ENCODE data around the gene SERPINA10.
"Not testable (repeated sequence)": the region's sequence is repeated elsewhere in the genome, so short reads cannot be mapped to it uniquely, and the experiment has no call there.

SERPINA10 gene

GRCh38 chr14:94304243-94304642, 11.2 kb upstream of the SERPINA10 start:
- H3K4me2 ChIP-seq (ENCODE audit: low read depth, low read length, poor library complexity, severe bottlenecking): no peak overlapping the region
- no peaks in the 10 kb centered on the region for H3K9me2 ChIP-seq (replicated peaks; ENCODE audit: low read depth, low read length)
- no peaks in the 10 kb centered on the region for H3K4me1 ChIP-seq (ENCODE audit: insufficient read depth, low read length, poor library complexity, severe bottlenecking)
- H3F3A ChIP-seq (ENCODE audit: low read depth): no peaks in the 10 kb centered on the region
- H3K9ac ChIP-seq (ENCODE audit: low read depth, low read length, poor library complexity, severe bottlenecking): no peak overlapping the region
- H3K4me3 ChIP-seq (ENCODE audit: low read length, poor library complexity, severe bottlenecking): no peak overlapping the region
- no peak overlapping the region for H2AFZ ChIP-seq (ENCODE audit: low read length)
- TF ChIP-seq CTCF (conservative IDR thresholded peaks at IDR 0.05; ENCODE audit: low read length) (no peak), EZH2phosphoT487 (IDR thresholded peaks at IDR 0.05; ENCODE audit: borderline replicate concordance) (no peak)
- no peaks in the 10 kb centered on the region for H3K79me2 ChIP-seq (ENCODE audit: insufficient read depth, low read length)
- no peaks in the 10 kb centered on the region for H3K36me3 ChIP-seq (ENCODE audit: insufficient read depth, low read length)
- H4K20me1 ChIP-seq (ENCODE audit: insufficient read depth, low read length, poor library complexity, severe bottlenecking): no peaks in the 10 kb centered on the region
- H3K27me3 ChIP-seq (ENCODE audit: insufficient read depth, low read length, poor library complexity, severe bottlenecking): no peaks in the 10 kb centered on the region
- peaks cover 13% of the 10 kb centered on the region; the same call in 1 of the 2 replicates for H3K9me3 ChIP-seq (ENCODE audit: insufficient read depth, low read depth, low read length)

- no peaks in the 10 kb centered on the region for H3K27me3 ChIP-seq (ENCODE audit: insufficient read depth, low read length, poor library complexity, severe bottlenecking)
- no peak overlapping the region for H3K9ac ChIP-seq (ENCODE audit: low read depth, low read length, poor library complexity, severe bottlenecking)
- no peaks in the 10 kb centered on the region for H3K9me2 ChIP-seq (replicated peaks; ENCODE audit: low read depth, low read length)
- H3K4me3 ChIP-seq (ENCODE audit: low read length, poor library complexity, severe bottlenecking): no peak overlapping the region
- peaks cover 11% of the 10 kb centered on the region; the same call in 1 of the 2 replicates for H3K9me3 ChIP-seq (ENCODE audit: insufficient read depth, low read depth, low read length)
- no peaks in the 10 kb centered on the region for H3F3A ChIP-seq (ENCODE audit: low read depth)
- H2AFZ ChIP-seq (ENCODE audit: low read length): no peak overlapping the region
- H3K4me2 ChIP-seq (ENCODE audit: low read depth, low read length, poor library complexity, severe bottlenecking): no peak overlapping the region
- no peaks in the 10 kb centered on the region for H3K4me1 ChIP-seq (ENCODE audit: insufficient read depth, low read length, poor library complexity, severe bottlenecking)
- TF ChIP-seq EZH2phosphoT487 (IDR thresholded peaks at IDR 0.05; ENCODE audit: borderline replicate concordance) (no peak), CTCF (conservative IDR thresholded peaks at IDR 0.05; ENCODE audit: low read length) (no peak)
- H3K36me3 ChIP-seq (ENCODE audit: insufficient read depth, low read length): no peaks in the 10 kb centered on the region
- H4K20me1 ChIP-seq (ENCODE audit: insufficient read depth, low read length, poor library complexity, severe bottlenecking): no peaks in the 10 kb centered on the region
- no peaks in the 10 kb centered on the region for H3K79me2 ChIP-seq (ENCODE audit: insufficient read depth, low read length)
These were observed 10.0 kb upstream of the SERPINA10 start for GRCh38 chr14:94303111-94303510.

GRCh38 chr14:94298130-94298529, 5.1 kb upstream of the SERPINA10 start:
- TF ChIP-seq CTCF (conservative IDR thresholded peaks at IDR 0.05; ENCODE audit: low read length): no peak
- no peak for TF ChIP-seq EZH2phosphoT487 (IDR thresholded peaks at IDR 0.05; ENCODE audit: borderline replicate concordance)
- Histone ChIP-seq H3K4me2 (ENCODE audit: low read depth, low read length, poor library complexity, severe bottlenecking) (no peak overlapping the region), H2AFZ (ENCODE audit: low read length) (no peak overlapping the region)

GRCh38 chr14:94296181-94296545, 3.1 kb upstream of the SERPINA10 start:
- H3K9me3 ChIP-seq (ENCODE audit: insufficient read depth, low read depth, low read length): not testable (repeated sequence)

More at GRCh38 chr14:94298130-94298529, 5.1 kb upstream of the SERPINA10 start:
- Histone ChIP-seq H3K4me3 (ENCODE audit: low read length, poor library complexity, severe bottlenecking) (no peak overlapping the region), H3K4me1 (ENCODE audit: insufficient read depth, low read length, poor library complexity, severe bottlenecking) (no peaks in the 10 kb centered on the region), H3F3A (ENCODE audit: low read depth) (no peaks in the 10 kb centered on the region), H3K9ac (ENCODE audit: low read depth, low read length, poor library complexity, severe bottlenecking) (no peak overlapping the region), H3K9me2 (replicated peaks; ENCODE audit: low read depth, low read length) (no peaks in the 10 kb centered on the region), H3K36me3 (ENCODE audit: insufficient read depth, low read length) (no peaks in the 10 kb centered on the region), H3K9me3 (ENCODE audit: insufficient read depth, low read depth, low read length) (no peaks in the 10 kb centered on the region), H3K27me3 (ENCODE audit: insufficient read depth, low read length, poor library complexity, severe bottlenecking) (no peaks in the 10 kb centered on the region), H3K79me2 (ENCODE audit: insufficient read depth, low read length) (no peaks in the 10 kb centered on the region), H4K20me1 (ENCODE audit: insufficient read depth, low read length, poor library complexity, severe bottlenecking) (no peaks in the 10 kb centered on the region)

More at GRCh38 chr14:94296181-94296545, 3.1 kb upstream of the SERPINA10 start:
- not testable (repeated sequence) for H3F3A ChIP-seq (ENCODE audit: low read depth); H2AFZ ChIP-seq (ENCODE audit: low read length); H3K4me1 ChIP-seq (ENCODE audit: insufficient read depth, low read length, poor library complexity, severe bottlenecking); H3K4me2 ChIP-seq (ENCODE audit: low read depth, low read length, poor library complexity, severe bottlenecking); H3K9ac ChIP-seq (ENCODE audit: low read depth, low read length, poor library complexity, severe bottlenecking); H3K27me3 ChIP-seq (ENCODE audit: insufficient read depth, low read length, poor library complexity, severe bottlenecking); H3K4me3 ChIP-seq (ENCODE audit: low read length, poor library complexity, severe bottlenecking); H3K79me2 ChIP-seq (ENCODE audit: insufficient read depth, low read length); H4K20me1 ChIP-seq (ENCODE audit: insufficient read depth, low read length, poor library complexity, severe bottlenecking); H3K9me2 ChIP-seq (replicated peaks; ENCODE audit: low read depth, low read length); H3K36me3 ChIP-seq (ENCODE audit: insufficient read depth, low read length)
